IPS-18c (cell line): ENCODE data around the gene HAUS3.
"Not testable (repeated sequence)": the region's sequence is repeated elsewhere in the genome, so short reads cannot be mapped to it uniquely, and the experiment has no call there.

Experiments
- H3K4me3 ChIP-seq: 2 replicates; pipeline ENCODE4 v1.7.0; 2013; ENCODE audit warnings: low read depth, mild to moderate bottlenecking, low read length, moderate library complexity; ENCODE audit not compliant: insufficient read depth
- H3K9me3 ChIP-seq: one replicate; pipeline ENCODE4 v1.6.1; 2013; ENCODE audit warnings: mild to moderate bottlenecking, low read length, moderate library complexity; ENCODE audit not compliant: control insufficient read depth, insufficient read depth

The HAUS3 gene

GRCh38 chr4:2277956-2278355 is 36.0 kb upstream of the HAUS3 start:
- H3K9me3 ChIP-seq: no peaks in the 10 kb centered on the region
- no peak overlapping the region for H3K4me3 ChIP-seq

GRCh38 chr4:2276581-2277325 is 34.8 kb upstream of the HAUS3 start:
- H3K9me3 ChIP-seq: no peaks in the 10 kb centered on the region
- no peak overlapping the region for H3K4me3 ChIP-seq

DNA sequence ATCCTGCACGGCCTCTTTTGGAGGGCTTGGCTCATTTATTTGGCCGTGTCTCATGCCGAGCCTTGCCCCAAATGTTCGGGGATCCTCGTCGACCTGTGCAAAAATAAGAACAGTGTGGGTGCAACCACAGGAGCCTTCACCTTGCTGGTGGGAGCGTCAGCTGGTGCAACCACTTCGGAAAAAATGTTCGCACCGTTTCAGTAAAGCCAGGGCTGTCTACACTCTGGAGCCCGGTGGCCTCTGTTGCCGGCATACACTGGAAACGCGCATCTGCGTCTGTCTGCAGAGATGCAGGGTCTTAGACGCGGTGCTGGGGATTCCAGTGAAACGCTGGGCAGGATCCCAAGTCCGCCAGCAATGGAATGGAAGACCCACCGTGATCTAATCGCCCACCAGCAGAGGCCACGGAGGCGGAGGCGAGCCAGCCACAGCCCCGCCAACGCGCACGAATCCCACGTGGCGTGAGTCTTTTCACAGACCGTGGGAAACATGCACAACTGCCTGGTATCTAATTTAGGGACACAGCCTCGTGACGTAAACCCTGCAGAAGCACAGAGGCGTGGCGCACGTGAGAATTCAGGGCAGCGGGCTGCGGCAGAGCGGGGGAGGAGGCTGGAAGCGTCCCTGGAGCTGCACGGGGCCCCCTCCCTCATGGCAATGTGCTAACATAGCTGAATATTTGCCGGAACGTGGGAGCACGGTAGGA is 33.8 kb upstream of the HAUS3 start:
- Histone ChIP-seq H3K4me3 (no peak overlapping the region), H3K9me3 (no peaks in the 10 kb centered on the region)

DNA sequence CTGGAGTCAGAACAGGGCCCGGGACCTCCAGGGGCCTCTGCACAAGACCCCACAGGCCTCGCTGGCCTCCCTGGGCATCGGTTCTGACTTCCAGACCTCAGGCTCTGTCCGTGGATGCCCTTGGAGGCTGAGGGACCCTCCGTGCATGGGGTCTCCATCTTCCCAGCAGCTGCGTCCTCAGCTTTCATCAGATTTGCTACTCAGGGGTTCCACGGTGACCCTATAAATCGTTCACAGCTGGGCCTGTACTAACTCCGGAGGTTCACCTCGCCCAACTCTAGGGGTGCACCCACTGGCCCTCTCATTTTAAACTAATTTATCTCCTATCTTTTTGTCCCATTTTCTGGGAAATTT is 33.1 kb upstream of the HAUS3 start:
- not testable (repeated sequence) for H3K9me3 ChIP-seq, H3K4me3 ChIP-seq

GRCh38 chr4:2274320-2275043 is 32.6 kb upstream of the HAUS3 start:
- Histone ChIP-seq H3K9me3 (no peaks in the 10 kb centered on the region), H3K4me3 (no peak overlapping the region)

- no peaks in the 10 kb centered on the region for H3K9me3 ChIP-seq
Measured at GRCh38 chr4:2273657-2274319, 31.9 kb upstream of the HAUS3 start.

DNA sequence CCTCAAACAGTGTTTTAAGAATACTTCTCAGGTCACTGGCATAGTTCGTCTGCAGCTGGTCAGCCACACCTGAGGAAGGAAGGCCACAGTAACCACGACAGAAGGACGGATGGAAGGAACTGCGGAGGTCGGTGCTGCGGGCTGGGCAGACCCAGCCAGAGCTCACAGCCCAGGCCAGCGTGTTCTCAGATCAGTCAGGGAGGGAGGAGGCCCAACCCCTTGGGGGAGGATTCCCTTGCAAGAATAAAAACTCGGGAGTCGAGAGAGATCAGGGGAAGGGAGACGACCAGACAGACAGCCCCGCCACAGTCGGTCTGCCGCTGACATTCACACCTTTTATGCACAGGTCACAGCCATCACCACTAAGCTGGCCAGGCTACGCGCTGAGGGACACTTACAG is 31.3 kb upstream of the HAUS3 start:
- Histone ChIP-seq H3K9me3 (no peaks in the 10 kb centered on the region), H3K4me3 (no peak overlapping the region)

More at GRCh38 chr4:2273657-2274319, 31.9 kb upstream of the HAUS3 start:
- H3K4me3 ChIP-seq: no peak overlapping the region

- no peaks in the 10 kb centered on the region for H3K9me3 ChIP-seq
- H3K4me3 ChIP-seq: no peak overlapping the region
Measured at GRCh38 chr4:2272828-2273120, 30.9 kb upstream of the HAUS3 start.

DNA sequence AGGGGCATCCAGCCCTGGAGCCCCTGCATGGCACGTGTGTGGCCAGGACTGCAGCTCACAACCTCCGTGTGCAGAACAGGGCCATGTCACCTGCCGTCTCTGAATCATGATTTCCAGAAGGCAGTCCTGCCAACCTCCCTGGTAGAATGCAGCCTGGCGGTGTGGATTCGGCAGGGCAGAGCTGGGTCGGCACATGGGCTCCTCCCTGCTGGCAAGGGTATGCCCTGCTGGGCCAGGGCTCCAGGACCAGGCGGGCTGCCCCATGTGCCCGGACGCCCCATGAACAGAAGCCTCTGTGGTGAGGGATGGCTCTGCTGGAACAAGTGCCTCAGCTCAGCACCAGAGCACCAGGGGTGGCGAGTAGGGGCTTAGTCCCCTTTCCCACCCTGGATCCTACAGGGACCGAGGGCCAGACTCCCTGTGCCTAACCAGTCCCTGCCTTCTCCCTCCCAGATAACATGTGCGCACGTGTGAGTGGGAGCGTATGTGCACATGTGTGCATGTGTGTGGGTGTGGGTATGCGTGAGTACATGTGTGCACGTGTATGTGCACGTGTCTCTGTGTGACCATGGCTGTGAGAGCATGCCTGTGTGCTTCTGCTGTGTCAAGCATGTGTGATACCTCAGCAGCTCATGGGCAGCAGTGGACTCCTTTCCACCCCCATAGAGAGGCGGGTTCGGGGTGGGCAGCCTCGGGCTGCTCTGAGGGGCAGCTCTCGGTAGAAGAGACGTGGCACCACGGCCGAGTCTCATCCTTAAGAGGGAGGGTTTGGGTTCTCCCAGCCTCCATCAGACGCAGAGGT is 30.3 kb upstream of the HAUS3 start:
- no peak overlapping the region for H3K4me3 ChIP-seq
- no peaks in the 10 kb centered on the region for H3K9me3 ChIP-seq

- no peak overlapping the region for H3K4me3 ChIP-seq
Measured at GRCh38 chr4:2271279-2272025, 29.5 kb upstream of the HAUS3 start.

GRCh38 chr4:2270341-2271165 is 28.6 kb upstream of the HAUS3 start:
- Histone ChIP-seq H3K9me3 (no peaks in the 10 kb centered on the region), H3K4me3 (no peak overlapping the region)

More at GRCh38 chr4:2271279-2272025, 29.5 kb upstream of the HAUS3 start:
- no peaks in the 10 kb centered on the region for H3K9me3 ChIP-seq

- Histone ChIP-seq H3K4me3 (no peak overlapping the region), H3K9me3 (no peaks in the 10 kb centered on the region)
Measured at GRCh38 chr4:2269618-2270163, 27.8 kb upstream of the HAUS3 start.

GRCh38 chr4:2269206-2269531 is 27.2 kb upstream of the HAUS3 start:
- Histone ChIP-seq H3K9me3 (no peaks in the 10 kb centered on the region), H3K4me3 (no peak overlapping the region)

DNA sequence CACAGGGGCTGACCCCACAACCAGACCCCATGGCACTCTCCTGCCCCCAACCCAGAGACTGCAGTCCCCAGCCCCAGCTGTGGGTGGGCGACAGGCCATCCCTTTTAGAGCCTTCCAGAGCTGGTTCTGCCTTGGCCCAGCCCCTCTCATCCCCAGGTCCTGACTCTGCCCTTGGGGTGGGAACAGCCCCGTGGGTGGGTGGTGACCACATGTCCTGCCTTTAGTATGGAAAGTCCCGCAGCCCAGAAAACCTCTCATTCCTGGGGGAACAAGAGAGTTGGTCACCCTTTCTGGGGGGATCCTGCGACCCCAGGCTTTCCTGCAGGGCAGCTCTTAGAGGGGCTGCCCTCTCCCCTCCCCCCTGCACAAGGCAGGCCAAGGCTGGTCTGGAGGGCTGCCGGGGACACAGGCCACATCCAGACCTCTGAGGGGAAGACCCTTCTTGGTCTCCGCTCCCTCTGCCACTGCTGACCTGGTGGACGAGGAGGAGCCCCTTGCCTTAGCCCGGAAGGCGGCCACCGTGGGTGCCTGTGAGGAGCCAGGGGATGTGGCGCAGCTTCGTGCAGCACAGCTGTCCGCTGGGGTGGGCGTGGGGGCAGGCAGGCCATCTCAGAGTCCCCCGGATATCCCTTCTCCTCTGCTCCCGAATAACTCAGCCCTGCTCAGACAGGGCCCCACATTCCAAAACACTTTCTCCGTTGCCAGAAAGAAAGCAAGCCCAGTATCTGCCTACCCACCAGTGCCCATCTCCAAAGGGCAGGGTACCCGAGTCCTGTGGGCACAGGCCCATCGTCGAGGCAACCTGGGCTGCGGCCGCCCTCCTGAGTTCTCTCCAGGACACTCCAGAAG is 26.7 kb upstream of the HAUS3 start:
- no peak overlapping the region for H3K4me3 ChIP-seq
- H3K9me3 ChIP-seq: no peaks in the 10 kb centered on the region

DNA sequence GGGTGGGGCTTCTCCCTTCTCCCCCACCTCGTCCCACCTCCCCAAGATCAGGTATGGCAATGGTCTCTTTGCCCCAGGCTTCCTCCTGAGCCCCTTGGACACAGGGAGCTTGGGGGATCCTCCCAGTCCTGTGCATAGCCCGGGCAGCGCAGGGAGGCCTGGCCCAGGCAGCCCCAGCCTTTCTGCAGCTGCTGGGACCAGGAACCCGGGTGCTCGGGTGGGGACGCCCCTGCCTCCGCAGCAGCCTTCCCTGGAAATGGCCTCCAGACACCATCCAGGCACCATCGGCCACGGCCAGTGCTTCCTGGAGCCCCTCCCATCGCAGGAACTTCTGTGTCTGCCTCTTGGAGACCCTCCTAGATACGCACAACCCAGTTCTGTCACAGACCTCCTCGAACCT is 25.9 kb upstream of the HAUS3 start:
- no peaks in the 10 kb centered on the region for H3K9me3 ChIP-seq

More for the DNA sequence above, 25.9 kb upstream of the HAUS3 start:
- no peak overlapping the region for H3K4me3 ChIP-seq
